Breast epithelium (tissue), 3 donors: ENCODE measurements around the gene SNX21.

Experiments
- POLR2A ChIP-seq: fragments of 450-650 bp; IDR thresholded peaks from one replicate; pipeline ENCODE4 v1.6.1; 2016; ENCODE audit warnings: antibody characterized with exemption, mild to moderate bottlenecking, moderate library complexity
- TF ChIP-seq, protein P1 (sequence below), 3 donors: fragments of 450-650 bp; IDR thresholded peaks; one replicate each; pipeline ENCODE4 v1.5.1; 2016 to 2017; ENCODE audit warnings: antibody characterized with exemption in 3 of 3, mild to moderate bottlenecking in 3 of 3, moderate library complexity in 3 of 3

DNA sequence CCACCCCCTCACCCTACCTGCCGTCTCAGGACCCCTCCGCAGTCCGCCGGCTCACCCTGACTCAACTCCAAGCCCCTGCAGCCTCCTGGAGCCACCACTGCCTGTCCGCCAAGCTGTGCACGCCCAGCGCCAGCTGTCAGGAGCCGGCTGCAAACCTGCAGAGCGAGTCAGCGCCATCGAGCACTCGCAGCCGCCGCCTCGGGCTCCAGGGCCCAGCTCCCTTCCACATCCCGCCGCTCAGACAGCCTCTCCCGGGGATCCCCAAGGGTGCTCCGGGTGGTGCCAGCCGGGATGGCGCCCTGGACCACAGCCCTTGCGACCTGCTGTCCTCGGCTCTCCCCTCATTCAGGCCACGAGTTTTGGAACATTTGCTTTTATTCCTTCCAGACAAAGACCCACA, 10.7 kb upstream of the SNX21 start:
- TF ChIP-seq, protein P1, sequence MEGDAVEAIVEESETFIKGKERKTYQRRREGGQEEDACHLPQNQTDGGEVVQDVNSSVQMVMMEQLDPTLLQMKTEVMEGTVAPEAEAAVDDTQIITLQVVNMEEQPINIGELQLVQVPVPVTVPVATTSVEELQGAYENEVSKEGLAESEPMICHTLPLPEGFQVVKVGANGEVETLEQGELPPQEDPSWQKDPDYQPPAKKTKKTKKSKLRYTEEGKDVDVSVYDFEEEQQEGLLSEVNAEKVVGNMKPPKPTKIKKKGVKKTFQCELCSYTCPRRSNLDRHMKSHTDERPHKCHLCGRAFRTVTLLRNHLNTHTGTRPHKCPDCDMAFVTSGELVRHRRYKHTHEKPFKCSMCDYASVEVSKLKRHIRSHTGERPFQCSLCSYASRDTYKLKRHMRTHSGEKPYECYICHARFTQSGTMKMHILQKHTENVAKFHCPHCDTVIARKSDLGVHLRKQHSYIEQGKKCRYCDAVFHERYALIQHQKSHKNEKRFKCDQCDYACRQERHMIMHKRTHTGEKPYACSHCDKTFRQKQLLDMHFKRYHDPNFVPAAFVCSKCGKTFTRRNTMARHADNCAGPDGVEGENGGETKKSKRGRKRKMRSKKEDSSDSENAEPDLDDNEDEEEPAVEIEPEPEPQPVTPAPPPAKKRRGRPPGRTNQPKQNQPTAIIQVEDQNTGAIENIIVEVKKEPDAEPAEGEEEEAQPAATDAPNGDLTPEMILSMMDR (IDR thresholded peaks at IDR 0.05): no peak
- TF ChIP-seq POLR2A: no peak
